Measurements from ENCODE around the gene HSPB7.

GRCh38 chr1:16046842-16047241, 29.0 kb upstream of the HSPB7 start:
- TF ChIP-seq REST (IDR thresholded peaks at IDR 0.05; ENCODE audit: insufficient read depth in 1 of 2, low read depth in 2 of 2, low read length in 2 of 2) (no peak), SIN3A (IDR thresholded peaks at IDR 0.05; ENCODE audit: borderline replicate concordance, insufficient read depth, low read length) (no peak), POLR2AphosphoS5 (IDR thresholded peaks at IDR 0.05; ENCODE audit: low read depth, low read length) (no peak), TAF1 (IDR thresholded peaks at IDR 0.05; ENCODE audit: borderline replicate concordance, insufficient read depth, low read length) (no peak)

Measured in PFSK-1 (cell line).